ENCODE results near the gene ANKS1B.
"Not testable (repeated sequence)": the region's sequence is repeated elsewhere in the genome, so short reads cannot be mapped to it uniquely, and the experiment has no call there.

The ANKS1B gene

GRCh38 chr12:99339663-99340062 is 645.1 kb downstream of the ANKS1B start:
- no peak for DNase-seq

- DNase-seq: no peak
These were observed 650.3 kb downstream of the ANKS1B start for GRCh38 chr12:99334285-99335056.

- DNase-seq: no peak
These were observed 651.7 kb downstream of the ANKS1B start for GRCh38 chr12:99332936-99333591.

- no peak for DNase-seq
These were observed 654.5 kb downstream of the ANKS1B start for GRCh38 chr12:99330216-99330615.

- not testable (repeated sequence) for DNase-seq
These were observed 663.5 kb downstream of the ANKS1B start for GRCh38 chr12:99321210-99321609.

GRCh38 chr12:99311373-99311772 is 673.4 kb downstream of the ANKS1B start:
- DNase-seq: no peak

GRCh38 chr12:99309812-99310211 is 674.9 kb downstream of the ANKS1B start:
- DNase-seq: no peak

GRCh38 chr12:99302874-99303273 is 681.9 kb downstream of the ANKS1B start:
- DNase-seq: no peak

GRCh38 chr12:99287136-99287535 is 697.6 kb downstream of the ANKS1B start:
- no peak for DNase-seq

- no peak for DNase-seq
These were observed 700.6 kb downstream of the ANKS1B start for GRCh38 chr12:99284161-99284560.

GRCh38 chr12:99282624-99283023 is 702.1 kb downstream of the ANKS1B start:
- DNase-seq: no peak

GRCh38 chr12:99282086-99282485 is 702.6 kb downstream of the ANKS1B start:
- no peak for DNase-seq

- no peak for DNase-seq
These were observed 703.5 kb downstream of the ANKS1B start for GRCh38 chr12:99281277-99281676.

- no peak for DNase-seq
These were observed 705.8 kb downstream of the ANKS1B start for GRCh38 chr12:99278899-99279298.

- no peak for DNase-seq
These were observed 707.0 kb downstream of the ANKS1B start for GRCh38 chr12:99277591-99278379.

- DNase-seq: no peak
These were observed 713.7 kb downstream of the ANKS1B start for GRCh38 chr12:99271071-99271470.

- no peak for DNase-seq
These were observed 717.7 kb downstream of the ANKS1B start for GRCh38 chr12:99267038-99267437.

GRCh38 chr12:99265648-99266047 is 719.1 kb downstream of the ANKS1B start:
- no peak for DNase-seq

- no peak for DNase-seq
These were observed 723.5 kb downstream of the ANKS1B start for GRCh38 chr12:99261256-99261655.

- DNase-seq: no peak
These were observed 724.2 kb downstream of the ANKS1B start for GRCh38 chr12:99260456-99260996.

GRCh38 chr12:99259040-99259934 is 725.4 kb downstream of the ANKS1B start:
- no peak for DNase-seq

GRCh38 chr12:99257672-99258071 is 727.1 kb downstream of the ANKS1B start:
- no peak for DNase-seq

All from fibroblast of skin of right quadriceps (primary cell).